Astrocyte of the cerebellum (primary cell): Measurements from ENCODE around the gene DRGX.

ENCODE experiments used
- DNase-seq: peaks from one replicate; pipeline ENCODE4 v3.0.0-alpha.2; 2011; ENCODE audit warnings: low read depth
- H3K4me3 ChIP-seq: 2 replicates; pipeline ENCODE4 v1.5.1; 2011; ENCODE audit warnings: mild to moderate bottlenecking, low read depth, low read length, moderate library complexity
- CTCF ChIP-seq: IDR thresholded peaks from 2 replicates; pipeline ENCODE4 v1.5.1; 2012; ENCODE audit warnings: low read length, low read depth, moderate library complexity, mild to moderate bottlenecking; ENCODE audit errors: missing control alignments
- in situ Hi-C: cut with HindIII; loops from 2 replicates; pipeline ENCODE4 v1.10.0; 2017; ENCODE audit warnings: low sequenced_read_pairs

DRGX gene

GRCh38 chr10:49385939-49386922, 9.7 kb downstream of the DRGX start:
- H3K4me3 ChIP-seq = no peak overlapping the region
- no peak for DNase-seq
- no peak for TF ChIP-seq CTCF
- in situ Hi-C loops = no loop called here

- TF ChIP-seq CTCF = no peak
- DNase-seq = no peak
- H3K4me3 ChIP-seq = no peak overlapping the region
- in situ Hi-C loops = no loop called here
Observed at GRCh38 chr10:49384268-49384953, 11.5 kb downstream of the DRGX start.

GRCh38 chr10:49383853-49384252, 12.0 kb downstream of the DRGX start:
- no peak for TF ChIP-seq CTCF
- in situ Hi-C loops = no loop called here
- DNase-seq = no peak
- H3K4me3 ChIP-seq = no peak overlapping the region

GRCh38 chr10:49382826-49383225, 13.1 kb downstream of the DRGX start:
- in situ Hi-C loops = no loop called here
- TF ChIP-seq CTCF = no peak
- H3K4me3 ChIP-seq = no peak overlapping the region
- no peak for DNase-seq

GRCh38 chr10:49382226-49382625, 13.7 kb downstream of the DRGX start:
- no peak overlapping the region for H3K4me3 ChIP-seq
- DNase-seq = no peak
- no peak for TF ChIP-seq CTCF
- in situ Hi-C loops = no loop called here

- no peak for DNase-seq
- H3K4me3 ChIP-seq = no peak overlapping the region
- in situ Hi-C loops = no loop called here
- no peak for TF ChIP-seq CTCF
Observed at GRCh38 chr10:49381111-49381900, 14.6 kb downstream of the DRGX start.
